Measurements from ENCODE around the gene ZDHHC12. TPM values are rescaled to one million over a fixed set of nuclear protein-coding genes. Genes with fewer than 3 reads are reported as not detected.

Gene ZDHHC12, protein sequence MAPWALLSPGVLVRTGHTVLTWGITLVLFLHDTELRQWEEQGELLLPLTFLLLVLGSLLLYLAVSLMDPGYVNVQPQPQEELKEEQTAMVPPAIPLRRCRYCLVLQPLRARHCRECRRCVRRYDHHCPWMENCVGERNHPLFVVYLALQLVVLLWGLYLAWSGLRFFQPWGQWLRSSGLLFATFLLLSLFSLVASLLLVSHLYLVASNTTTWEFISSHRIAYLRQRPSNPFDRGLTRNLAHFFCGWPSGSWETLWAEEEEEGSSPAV
- polyA plus RNA-seq: 0.21 TPM in 1 of 2 replicates, not detected in the other

DNA sequence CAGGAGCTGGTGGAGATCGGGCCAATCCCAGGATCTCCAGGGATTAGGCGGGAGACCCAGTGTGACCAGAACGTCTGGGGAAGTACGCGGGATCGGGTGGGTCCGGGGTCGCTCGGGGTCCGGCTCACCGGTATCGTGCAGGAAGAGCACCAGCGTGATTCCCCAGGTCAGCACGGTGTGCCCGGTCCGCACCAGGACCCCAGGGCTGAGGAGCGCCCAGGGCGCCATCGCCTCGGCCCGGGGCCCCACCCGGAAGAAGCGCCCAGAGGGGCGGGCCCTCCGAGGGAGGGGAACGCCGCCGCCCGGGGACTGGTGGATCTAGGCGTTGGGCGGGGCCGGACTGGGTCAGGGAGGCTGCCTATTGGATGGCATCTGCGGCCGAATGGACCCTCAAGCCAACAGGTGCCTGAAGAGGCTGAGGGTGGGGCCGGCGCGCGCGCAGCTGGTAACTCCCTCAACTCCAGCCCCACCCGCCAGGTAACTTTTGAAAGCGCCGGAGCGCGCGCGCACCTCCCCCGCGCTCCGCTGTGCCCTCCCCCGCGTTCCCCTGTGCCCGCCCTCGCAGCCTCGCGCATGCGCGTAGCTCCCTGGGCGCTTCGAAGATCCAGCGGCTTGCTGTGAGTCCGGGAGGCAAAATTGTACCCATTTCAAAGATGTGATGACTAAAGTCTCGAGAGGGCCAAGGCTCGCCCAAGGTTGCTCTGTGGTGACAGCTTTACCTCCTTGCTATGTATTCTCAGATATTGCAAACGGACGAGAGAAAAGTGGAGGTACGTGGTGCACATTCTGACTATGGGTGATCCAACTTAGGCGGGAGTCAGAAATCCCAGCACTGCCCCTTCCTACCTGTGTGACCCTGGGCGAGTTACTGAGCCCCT, at the start of gene ZDHHC12:
TSS of gene ZDHHC12 (minus strand) at position 262 of the 878 bp plus-strand sequence. CDS start at position 228, 34 bp downstream.

DNA sequence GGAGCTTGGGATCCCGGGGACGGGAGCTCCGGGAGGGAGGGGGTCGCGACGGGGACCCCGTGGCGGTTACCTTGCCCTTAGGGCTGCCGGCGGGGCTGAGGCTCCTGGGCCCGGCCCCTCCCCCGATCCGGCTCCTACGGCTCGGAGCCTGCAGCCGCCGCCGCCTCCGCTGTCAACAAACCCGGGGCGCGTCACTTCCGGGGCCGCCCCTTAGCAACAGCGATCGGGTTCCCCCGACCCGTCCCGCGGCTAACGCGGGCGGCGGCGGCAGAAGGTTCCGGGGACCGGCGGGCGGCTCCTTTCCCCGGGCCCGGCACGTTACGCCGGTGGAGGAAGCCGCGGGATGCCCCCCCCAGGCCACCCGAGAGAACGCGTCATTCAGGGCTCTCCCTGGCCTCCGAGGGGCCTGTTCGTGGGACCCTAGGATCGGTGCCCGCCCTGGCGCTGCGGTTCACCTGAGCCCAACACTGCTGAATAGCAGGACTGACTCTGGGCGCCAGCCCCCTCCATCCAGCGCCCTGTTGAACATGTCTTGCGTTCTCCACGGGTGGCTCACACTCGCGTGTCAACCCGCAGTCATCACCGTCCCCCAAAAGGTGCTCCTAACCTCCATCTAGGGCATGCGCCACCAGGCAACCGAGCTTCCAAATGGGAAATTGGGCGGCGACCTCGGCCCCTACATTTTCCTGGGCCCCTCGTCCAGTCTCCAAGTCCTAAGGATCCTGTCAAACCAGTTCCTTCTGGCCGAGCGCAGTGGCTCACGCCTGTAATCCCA, 48.0 kb upstream of the ZDHHC12 start, which contains the start of gene ZER1:
TSS of gene ZER1 (minus strand) at position 183 of the 775 bp plus-strand sequence. CDS start 16,362 bp downstream, outside the sequence.

DNA sequence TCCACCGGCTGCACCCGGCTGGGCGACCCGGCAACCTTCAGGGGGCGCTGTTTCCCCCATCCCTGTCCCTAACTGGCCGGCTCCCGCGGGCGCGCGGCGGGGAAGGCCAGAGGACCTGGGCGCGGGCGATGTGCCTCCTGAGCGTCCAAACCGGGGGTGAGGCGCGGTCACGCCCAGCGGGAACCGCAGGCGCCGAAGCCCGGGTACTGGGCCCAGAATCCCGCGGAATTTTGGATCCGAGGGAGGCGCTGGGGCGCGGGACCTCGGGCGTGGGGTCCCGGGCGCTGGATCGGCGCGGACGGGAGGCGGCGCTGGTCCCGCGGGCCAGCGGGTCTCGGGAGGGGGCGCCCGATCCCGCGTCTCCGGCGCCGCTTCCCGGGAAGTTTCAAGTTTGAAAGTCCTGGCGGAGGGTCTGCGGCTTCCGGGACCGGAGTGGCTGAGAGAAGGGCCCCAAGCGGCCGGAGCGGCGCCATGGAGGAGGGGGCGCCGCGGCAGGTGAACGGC, 21.4 kb downstream of the ZDHHC12 start, which contains the start of gene PKN3:
TSS of gene PKN3 (plus strand) at position 59 of the 504 bp plus-strand sequence. CDS start at position 472, 413 bp downstream.

DNA sequence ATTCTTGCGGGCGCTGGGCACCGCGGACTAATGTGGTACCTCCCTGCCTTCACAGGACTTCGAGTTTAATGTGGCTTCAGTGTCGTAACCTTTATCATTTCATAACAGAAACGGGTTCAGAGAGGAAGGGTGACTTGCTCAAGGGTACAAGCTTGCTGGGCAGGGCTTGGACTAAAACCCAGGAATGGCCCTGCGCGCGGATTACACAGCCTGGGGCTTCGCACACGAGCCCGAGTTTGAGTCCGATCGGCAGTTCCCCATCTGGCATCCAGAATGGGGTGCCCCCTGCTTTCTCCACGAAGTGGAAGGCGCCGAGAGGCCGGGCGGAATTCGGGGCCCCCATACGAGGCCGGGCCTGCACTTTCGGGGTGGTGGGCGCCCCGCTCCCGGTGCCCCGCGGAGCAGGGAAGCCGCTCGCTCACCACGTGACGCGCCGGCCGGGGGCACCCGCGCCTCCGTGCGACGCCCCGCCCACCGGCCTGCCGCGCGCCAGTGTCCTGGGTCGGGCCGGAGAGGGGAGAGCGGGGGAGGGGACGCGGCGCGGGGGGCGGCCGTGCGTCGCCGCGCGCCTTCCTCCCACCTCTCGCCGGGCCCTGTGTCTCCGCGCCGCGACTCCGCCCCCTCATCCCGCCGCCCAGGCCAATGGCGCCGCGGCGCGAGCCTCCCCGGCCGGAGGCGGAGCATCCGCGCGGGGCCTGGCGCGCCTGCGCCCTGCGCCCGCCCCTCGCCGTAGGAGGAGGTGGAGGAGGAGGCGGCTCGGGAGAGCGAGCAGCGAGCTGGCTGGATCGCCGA, 35.2 kb downstream of the ZDHHC12 start, which contains the start of gene SET:
TSS of gene SET (plus strand) at position 722 of the 792 bp plus-strand sequence. CDS start 361 bp downstream, outside the sequence.

Other genes starting within 250 kb of the ZDHHC12 start
- 8.3 and 13.0 TPM in 2 replicates for gene GLE1, start 219.4 kb downstream of the ZDHHC12 start, polyA plus RNA-seq
- 685 and 889 TPM in 2 replicates for gene SPTAN1, start 171.5 kb downstream of the ZDHHC12 start, polyA plus RNA-seq
- 0.14 and 0.77 TPM in 2 replicates for gene DYNC2I2, start 67.3 kb downstream of the ZDHHC12 start, polyA plus RNA-seq
- 177 and 187 TPM in 2 replicates for gene SET, start 34.9 kb downstream of the ZDHHC12 start, polyA plus RNA-seq
- not detected in 2 replicates for gene PKN3, start 21.6 kb downstream of the ZDHHC12 start, polyA plus RNA-seq
- gene ZER1, start 47.8 kb upstream of the ZDHHC12 start, polyA plus RNA-seq: 2.3 and 4.4 TPM in 2 replicates
- 2.0 and 2.6 TPM in 2 replicates for gene TBC1D13, start 63.1 kb upstream of the ZDHHC12 start, polyA plus RNA-seq
- gene ENDOG, start 94.4 kb upstream of the ZDHHC12 start, polyA plus RNA-seq: 8.6 and 12.4 TPM in 2 replicates
- 5.4 and 9.8 TPM in 2 replicates for gene SPOUT1, start 105.7 kb upstream of the ZDHHC12 start, polyA plus RNA-seq
- 12.4 and 14.1 TPM in 2 replicates for gene KYAT1, start 157.8 kb upstream of the ZDHHC12 start, polyA plus RNA-seq
- gene LRRC8A, start 158.0 kb upstream of the ZDHHC12 start, polyA plus RNA-seq: 10.3 and 11.2 TPM in 2 replicates
- gene PHYHD1, start 196.9 kb upstream of the ZDHHC12 start, polyA plus RNA-seq: 4.6 TPM in 1 of 2 replicates, not detected in the other
- 16.7 and 20.3 TPM in 2 replicates for gene DOLK, start 223.5 kb upstream of the ZDHHC12 start, polyA plus RNA-seq
- 8.6 and 11.3 TPM in 2 replicates for gene NUP188, start 223.6 kb upstream of the ZDHHC12 start, polyA plus RNA-seq